HG02970 (cell line): ENCODE results near the gene ACADS.

Experiments
- ATAC-seq: cut with Tn5 transposase; IDR thresholded peaks from one replicate; pipeline ENCODE4 v1.9.1; 2021; ENCODE audit warnings: mild to moderate bottlenecking, moderate library complexity, moderate number of reproducible peaks; ENCODE audit not compliant: unreplicated experiment, low FRiP score

ACADS gene

GRCh38 chr12:120750806-120751205 lies 25.2 kb downstream of the ACADS start:
- no peak for ATAC-seq

GRCh38 chr12:120751389-120751788 lies 25.8 kb downstream of the ACADS start:
- no peak for ATAC-seq

- ATAC-seq, result no peak
Measured at GRCh38 chr12:120754792-120755191, 29.2 kb downstream of the ACADS start.

- ATAC-seq, result no peak
Measured at GRCh38 chr12:120755269-120755668, 29.6 kb downstream of the ACADS start.

GRCh38 chr12:120757226-120757742 lies 31.7 kb downstream of the ACADS start:
- ATAC-seq, result no peak

- no peak for ATAC-seq
Measured at GRCh38 chr12:120757949-120758348, 32.3 kb downstream of the ACADS start.

GRCh38 chr12:120758798-120759590 lies 33.4 kb downstream of the ACADS start:
- ATAC-seq, result no peak

- ATAC-seq, result no peak
Measured at GRCh38 chr12:120759591-120760348, 34.1 kb downstream of the ACADS start.

GRCh38 chr12:120760349-120761254 lies 35.0 kb downstream of the ACADS start:
- ATAC-seq, result no peak

GRCh38 chr12:120761519-120761934 lies 35.9 kb downstream of the ACADS start:
- ATAC-seq, result no peak

GRCh38 chr12:120762086-120762485 lies 36.5 kb downstream of the ACADS start:
- ATAC-seq, result no peak

GRCh38 chr12:120763250-120763649 lies 37.6 kb downstream of the ACADS start:
- no peak for ATAC-seq

- ATAC-seq, result no peak
Measured at GRCh38 chr12:120764816-120765215, 39.2 kb downstream of the ACADS start.

- no peak for ATAC-seq
Measured at GRCh38 chr12:120766566-120766965, 40.9 kb downstream of the ACADS start.

- ATAC-seq, result no peak
Measured at GRCh38 chr12:120767071-120768024, 41.7 kb downstream of the ACADS start.

GRCh38 chr12:120771097-120771496 lies 45.5 kb downstream of the ACADS start:
- ATAC-seq, result no peak

GRCh38 chr12:120774169-120774916 lies 48.7 kb downstream of the ACADS start:
- no peak for ATAC-seq

GRCh38 chr12:120775862-120776552 lies 50.4 kb downstream of the ACADS start:
- no peak for ATAC-seq
